SK-N-SH (cell line): Measurements from ENCODE around the gene TMEM151A.

ENCODE experiments used
- CTCF ChIP-seq: fragments of 200-600 bp; sonication (generic); IDR thresholded peaks from 2 replicates; pipeline ENCODE4 v1.6.1; 2017; ENCODE audit warnings: antibody characterized with exemption, mild to moderate bottlenecking, moderate library complexity
- EZH2phosphoT487 ChIP-seq: fragments of 200-600 bp; sonication (generic); IDR thresholded peaks from 2 replicates; pipeline ENCODE4 v1.6.1; 2017; ENCODE audit warnings: low read depth, mixed run types, mild to moderate bottlenecking, antibody characterized with exemption, moderate library complexity, borderline replicate concordance
- NRF1 ChIP-seq: IDR thresholded peaks from 2 replicates; pipeline ENCODE4 v1.6.1; 2012; ENCODE audit warnings: low read depth, mild to moderate bottlenecking, low read length
- RCOR1 ChIP-seq: fragments of 150-350 bp; IDR thresholded peaks from 2 replicates; pipeline ENCODE4 v1.6.1; 2017; ENCODE audit warnings: antibody characterized with exemption, low read length
- REST ChIP-seq: IDR thresholded peaks from 2 replicates; pipeline ENCODE4 v1.6.1; 2012; ENCODE audit warnings: mild to moderate bottlenecking, low read depth, low read length, moderate library complexity
- SIN3A ChIP-seq: IDR thresholded peaks from 2 replicates; pipeline ENCODE4 v1.6.1; 2012; ENCODE audit warnings: low read depth, mild to moderate bottlenecking, low read length, moderate library complexity, borderline replicate concordance

GRCh38 chr11:66248903-66249302, 42.8 kb upstream of the TMEM151A start:
- no peak for TF ChIP-seq CTCF
- TF ChIP-seq SIN3A: no peak
- no peak for TF ChIP-seq REST
- no peak for TF ChIP-seq NRF1
- no peak for TF ChIP-seq RCOR1
- no peak for TF ChIP-seq EZH2phosphoT487
